ENCODE data around the gene TRABD2B.

TRABD2B gene

DNA sequence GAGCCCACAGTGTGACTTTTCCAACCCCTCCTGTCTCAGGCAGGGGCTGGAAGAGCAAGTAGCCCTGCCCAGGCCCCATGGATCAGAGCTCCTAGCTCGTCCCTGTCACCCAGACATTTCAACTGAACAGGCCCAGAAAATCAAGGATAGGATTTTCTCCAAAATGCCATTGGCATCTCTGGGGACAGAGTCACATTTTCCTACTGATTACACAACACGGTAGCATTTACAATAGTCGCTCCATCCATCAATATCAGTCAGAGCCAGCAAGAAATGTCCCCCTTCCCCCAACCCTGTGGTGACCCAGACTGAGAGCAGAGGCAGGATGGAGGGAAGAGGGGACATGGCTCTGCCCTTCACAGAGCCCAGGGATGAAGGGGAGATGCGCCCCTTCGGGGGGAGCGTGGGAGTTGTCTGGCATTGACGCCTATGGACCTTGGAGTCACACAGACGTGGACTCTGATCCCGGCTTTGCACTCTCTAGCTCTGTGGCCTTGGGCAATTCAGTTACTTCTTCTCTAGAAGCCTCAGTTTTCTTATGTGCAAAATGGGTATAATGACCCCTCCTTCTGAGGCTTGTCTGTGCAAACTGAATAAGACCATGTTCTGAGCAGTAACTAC is 283.7 kb downstream of the TRABD2B start:
- no peak for DNase-seq

- DNase-seq, result no peak
Observed at GRCh38 chr1:47712596-47713299, 284.4 kb downstream of the TRABD2B start.

DNA sequence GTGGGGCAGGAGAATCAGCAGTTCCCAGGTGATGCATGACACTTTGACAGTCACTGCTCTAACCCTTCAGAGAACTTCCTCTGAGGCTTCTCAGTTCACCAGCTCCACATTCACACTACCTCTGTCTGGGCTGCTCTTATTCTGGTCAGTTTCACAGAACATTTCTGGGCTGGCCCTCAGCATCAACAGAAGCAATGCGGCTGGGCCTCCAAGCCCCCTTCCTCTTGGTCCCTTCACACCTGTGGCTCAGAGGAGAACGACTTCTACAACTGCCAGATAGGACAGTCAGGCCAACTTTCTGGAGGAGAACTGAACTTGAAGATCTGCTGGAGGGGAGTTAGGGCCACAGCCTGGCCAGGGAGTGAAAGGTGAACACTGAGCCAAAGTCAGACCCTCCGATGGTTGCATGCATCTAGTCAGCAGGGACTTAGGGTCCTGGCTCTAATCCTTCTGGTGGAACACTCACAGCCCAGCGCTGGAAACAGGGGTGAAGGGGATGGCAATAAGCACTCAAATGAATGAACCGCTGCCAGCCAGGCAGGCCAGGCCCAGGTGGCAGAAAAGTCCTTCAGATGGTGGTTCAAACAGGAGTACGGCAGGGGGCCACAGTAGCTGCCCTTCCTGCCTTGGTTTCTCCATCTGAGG is 285.2 kb downstream of the TRABD2B start:
- DNase-seq, result no peak

DNA sequence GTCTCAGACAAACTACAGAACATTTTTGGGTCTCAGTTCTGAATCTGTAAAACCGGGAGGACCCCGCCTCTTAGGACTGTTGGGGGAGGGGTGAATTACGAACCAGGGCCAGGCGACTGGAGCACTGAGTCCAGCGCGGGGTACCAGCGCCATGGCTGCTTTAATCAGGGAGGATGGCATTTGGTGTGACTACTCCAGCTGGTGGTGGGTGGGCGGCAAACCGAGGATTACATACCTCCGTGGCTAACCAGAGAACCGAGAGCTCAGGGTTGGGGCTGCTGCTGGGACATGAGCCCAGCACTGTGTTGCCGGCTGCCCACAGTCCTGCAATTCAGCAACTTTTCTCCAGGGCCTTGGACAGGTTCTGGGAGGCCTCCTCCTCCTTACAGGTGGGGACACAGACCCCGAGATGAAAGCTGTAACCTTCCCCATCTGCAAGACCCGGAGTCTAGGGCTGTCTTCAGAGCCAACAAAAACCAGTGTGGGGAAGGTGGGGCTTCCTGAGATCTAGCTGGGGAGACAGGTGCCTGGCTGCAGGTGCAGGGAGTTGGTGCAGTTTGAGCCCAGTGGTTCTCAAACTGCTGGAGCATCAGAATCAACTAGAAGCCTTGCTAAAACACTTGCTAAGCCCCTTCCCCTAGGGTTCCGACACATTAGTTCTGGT is 285.9 kb downstream of the TRABD2B start:
- DNase-seq, result no peak
